Measurements from ENCODE around the gene NPEPL1. TPM values are rescaled to one million over a fixed set of nuclear protein-coding genes. Genes with fewer than 3 reads are reported as not detected.

NPEPL1 gene
- total RNA-seq, 1 donor from 2014 or later: 43.2 TPM

DNA sequence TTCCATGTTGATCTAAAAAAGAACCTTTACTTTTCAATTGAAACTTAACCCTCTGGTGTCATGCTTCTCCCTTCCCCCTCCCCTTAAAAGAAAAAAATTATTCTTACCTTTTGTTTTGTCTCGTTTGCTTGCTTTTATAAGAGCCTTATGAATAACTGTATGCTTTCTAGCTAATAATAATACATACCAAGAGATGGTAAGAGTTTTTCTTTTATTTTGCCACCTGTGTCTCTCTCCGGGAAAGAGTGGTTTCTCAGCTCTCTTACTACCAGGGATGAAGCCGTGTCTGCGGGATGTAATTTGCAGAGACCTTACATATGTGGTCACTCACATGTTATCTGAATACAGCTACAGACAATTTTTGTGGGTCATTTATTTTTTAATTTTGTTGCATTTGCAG lies 33.8 kb upstream of the NPEPL1 start:
- Mint-ChIP-seq H3K27ac (ENCODE audit: unreplicated experiment) (no peak overlapping the region), H3K4me3 (ENCODE audit: unreplicated experiment) (no peak overlapping the region), H3K9me3 (ENCODE audit: unreplicated experiment) (no peaks in the 10 kb centered on the region), H3K27me3 (ENCODE audit: unreplicated experiment) (no peaks in the 10 kb centered on the region), H3K4me1 (ENCODE audit: low read depth, unreplicated experiment) (peaks cover 19% of the 10 kb centered on the region), H3K36me3 (ENCODE audit: unreplicated experiment) (no peaks in the 10 kb centered on the region)
- no peak for DNase-seq
- TF ChIP-seq, protein P1, sequence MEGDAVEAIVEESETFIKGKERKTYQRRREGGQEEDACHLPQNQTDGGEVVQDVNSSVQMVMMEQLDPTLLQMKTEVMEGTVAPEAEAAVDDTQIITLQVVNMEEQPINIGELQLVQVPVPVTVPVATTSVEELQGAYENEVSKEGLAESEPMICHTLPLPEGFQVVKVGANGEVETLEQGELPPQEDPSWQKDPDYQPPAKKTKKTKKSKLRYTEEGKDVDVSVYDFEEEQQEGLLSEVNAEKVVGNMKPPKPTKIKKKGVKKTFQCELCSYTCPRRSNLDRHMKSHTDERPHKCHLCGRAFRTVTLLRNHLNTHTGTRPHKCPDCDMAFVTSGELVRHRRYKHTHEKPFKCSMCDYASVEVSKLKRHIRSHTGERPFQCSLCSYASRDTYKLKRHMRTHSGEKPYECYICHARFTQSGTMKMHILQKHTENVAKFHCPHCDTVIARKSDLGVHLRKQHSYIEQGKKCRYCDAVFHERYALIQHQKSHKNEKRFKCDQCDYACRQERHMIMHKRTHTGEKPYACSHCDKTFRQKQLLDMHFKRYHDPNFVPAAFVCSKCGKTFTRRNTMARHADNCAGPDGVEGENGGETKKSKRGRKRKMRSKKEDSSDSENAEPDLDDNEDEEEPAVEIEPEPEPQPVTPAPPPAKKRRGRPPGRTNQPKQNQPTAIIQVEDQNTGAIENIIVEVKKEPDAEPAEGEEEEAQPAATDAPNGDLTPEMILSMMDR (IDR thresholded peaks at IDR 0.05; ENCODE audit: partially characterized antibody, unreplicated experiment): no peak

DNA sequence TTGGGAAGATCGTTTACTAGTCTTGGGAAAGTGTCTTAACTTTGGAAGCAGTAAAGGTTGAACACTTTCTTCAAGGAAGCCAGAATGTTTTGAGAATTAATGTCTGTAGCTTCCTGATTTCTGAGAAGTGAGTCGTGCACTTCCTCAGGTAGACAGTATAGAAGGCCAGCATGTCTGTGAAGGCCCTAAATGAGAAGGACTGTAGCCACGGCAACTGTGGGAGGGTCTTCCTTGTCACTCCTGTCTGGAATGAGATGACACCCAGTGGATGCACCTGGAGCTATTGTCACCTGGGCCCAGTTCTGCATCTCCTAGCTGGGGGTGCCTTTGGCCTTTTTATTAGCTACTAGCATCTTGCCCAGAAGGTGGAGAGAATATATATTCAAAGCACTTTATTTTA lies 32.8 kb upstream of the NPEPL1 start:
- Mint-ChIP-seq H3K4me1 (ENCODE audit: low read depth, unreplicated experiment) (peaks cover 19% of the 10 kb centered on the region), H3K27me3 (ENCODE audit: unreplicated experiment) (no peaks in the 10 kb centered on the region), H3K4me3 (ENCODE audit: unreplicated experiment) (no peak overlapping the region), H3K36me3 (ENCODE audit: unreplicated experiment) (no peaks in the 10 kb centered on the region), H3K27ac (ENCODE audit: unreplicated experiment) (no peak overlapping the region), H3K9me3 (ENCODE audit: unreplicated experiment) (no peaks in the 10 kb centered on the region)
- TF ChIP-seq, protein P1 (IDR thresholded peaks at IDR 0.05; ENCODE audit: partially characterized antibody, unreplicated experiment): no peak
- DNase-seq: no peak

DNA sequence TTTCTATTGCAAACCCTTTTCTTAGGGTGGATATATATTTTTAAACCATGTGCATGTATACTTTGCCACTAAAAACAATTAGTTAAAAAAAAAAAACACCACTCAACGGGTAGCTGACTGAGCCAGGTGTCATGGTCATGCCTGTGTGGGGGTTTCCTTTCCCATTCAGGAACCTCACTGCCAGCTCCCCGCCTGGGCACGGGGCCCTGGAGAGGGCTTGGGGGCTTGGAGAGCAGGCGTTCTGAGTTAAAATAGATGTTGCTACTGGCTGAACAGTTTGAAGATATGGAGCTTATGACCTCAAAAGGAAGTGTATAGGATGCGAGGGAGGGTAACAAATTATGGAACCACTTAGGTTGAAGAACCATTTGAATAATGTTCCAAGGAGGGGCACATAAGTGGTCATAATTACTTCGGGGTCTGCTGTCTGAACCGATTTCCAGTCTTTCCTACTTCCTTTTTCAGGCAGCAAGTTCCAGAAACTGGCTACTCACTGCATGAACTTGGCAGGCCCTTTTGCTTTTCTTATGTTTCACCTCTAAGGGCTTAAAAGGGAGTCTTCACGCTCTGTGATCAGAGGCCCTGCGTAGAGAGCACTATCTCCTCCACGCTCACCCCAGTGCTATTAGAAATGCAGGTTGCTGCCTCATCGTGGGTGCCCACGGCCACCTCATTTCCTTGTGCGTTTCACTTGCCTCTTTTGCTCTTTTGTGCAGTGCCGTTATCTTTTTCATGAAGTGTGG lies 31.6 kb upstream of the NPEPL1 start:
- H3K9me3 Mint-ChIP-seq (ENCODE audit: unreplicated experiment): no peaks in the 10 kb centered on the region
- H3K27ac Mint-ChIP-seq (ENCODE audit: unreplicated experiment): no peak overlapping the region
- no peaks in the 10 kb centered on the region for H3K36me3 Mint-ChIP-seq (ENCODE audit: unreplicated experiment)
- DNase-seq: no peak
- peaks cover 20% of the 10 kb centered on the region for H3K4me1 Mint-ChIP-seq (ENCODE audit: low read depth, unreplicated experiment)
- TF ChIP-seq, protein P1 (IDR thresholded peaks at IDR 0.05; ENCODE audit: partially characterized antibody, unreplicated experiment): no peak
- no peak overlapping the region for H3K4me3 Mint-ChIP-seq (ENCODE audit: unreplicated experiment)
- no peaks in the 10 kb centered on the region for H3K27me3 Mint-ChIP-seq (ENCODE audit: unreplicated experiment)

DNA sequence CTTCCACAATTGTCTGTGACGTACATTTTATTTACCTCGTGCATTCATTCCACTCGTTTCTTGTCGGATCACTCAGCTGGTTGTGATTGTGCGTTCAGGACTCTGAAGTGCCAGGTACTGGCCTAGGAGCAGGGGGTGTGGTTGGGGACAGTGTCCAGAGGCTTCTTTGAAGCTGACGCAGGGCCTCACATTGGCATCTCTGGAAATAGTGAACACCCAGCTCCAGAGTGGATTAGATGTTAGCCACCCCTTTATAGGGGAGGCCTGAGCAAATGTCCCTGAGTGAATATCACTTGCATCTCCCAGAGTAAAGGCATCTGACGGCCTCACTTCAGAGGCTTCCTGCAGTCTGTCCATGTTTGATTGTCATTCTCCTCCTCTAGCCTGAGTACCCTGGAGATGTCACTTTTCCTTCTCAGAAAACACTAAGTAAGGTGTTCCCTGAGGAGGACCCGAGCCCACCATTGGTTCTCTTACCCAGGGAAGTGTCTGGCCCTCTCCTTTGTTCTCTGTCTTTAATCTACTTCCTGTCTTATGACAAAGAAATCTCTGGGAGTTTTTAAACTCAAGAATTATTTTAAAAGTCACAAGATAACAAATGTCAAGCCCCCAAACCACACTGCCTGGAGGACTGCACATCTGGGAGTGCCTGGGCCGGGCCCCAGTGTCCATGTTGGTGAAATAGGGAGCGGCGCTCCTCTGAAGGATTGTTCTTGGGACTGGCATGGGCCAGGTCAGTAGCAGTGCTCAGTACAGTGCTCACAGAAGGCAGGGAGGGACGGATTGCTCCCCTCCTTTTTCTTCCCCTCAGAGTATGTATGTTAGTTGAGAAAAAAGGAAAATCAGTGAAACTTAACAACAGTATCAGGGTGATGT lies 30.8 kb upstream of the NPEPL1 start:
- peaks cover 18% of the 10 kb centered on the region for H3K4me1 Mint-ChIP-seq (ENCODE audit: low read depth, unreplicated experiment)
- DNase-seq: no peak
- no peak overlapping the region for H3K4me3 Mint-ChIP-seq (ENCODE audit: unreplicated experiment)
- peak overlapping the region; percentile 48 for H3K27ac Mint-ChIP-seq (ENCODE audit: unreplicated experiment)
- no peaks in the 10 kb centered on the region for H3K27me3 Mint-ChIP-seq (ENCODE audit: unreplicated experiment)
- TF ChIP-seq, protein P1 (IDR thresholded peaks at IDR 0.05; ENCODE audit: partially characterized antibody, unreplicated experiment): no peak
- H3K9me3 Mint-ChIP-seq (ENCODE audit: unreplicated experiment): peaks cover 1% of the 10 kb centered on the region
- no peaks in the 10 kb centered on the region for H3K36me3 Mint-ChIP-seq (ENCODE audit: unreplicated experiment)

DNA sequence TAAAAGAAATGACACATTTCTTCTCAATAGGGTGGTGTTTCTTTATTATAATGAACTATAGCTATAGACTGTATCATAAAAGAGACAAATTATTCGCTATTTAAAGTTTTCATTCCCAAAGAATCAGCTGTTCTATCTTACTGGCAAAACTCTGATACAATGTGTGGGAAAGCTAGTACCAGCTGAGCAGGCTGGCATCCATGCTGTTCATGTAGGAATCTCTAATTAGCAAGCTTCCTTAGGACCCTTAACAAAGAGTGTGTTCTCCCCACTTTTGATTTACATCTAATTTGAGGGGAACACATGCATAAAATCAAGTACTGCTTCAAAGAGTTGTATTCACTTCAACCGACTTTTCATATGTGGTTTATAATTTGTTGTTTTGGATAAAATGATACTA lies 28.3 kb upstream of the NPEPL1 start:
- no peak overlapping the region for H3K4me3 Mint-ChIP-seq (ENCODE audit: unreplicated experiment)
- H3K27me3 Mint-ChIP-seq (ENCODE audit: unreplicated experiment): no peaks in the 10 kb centered on the region
- H3K27ac Mint-ChIP-seq (ENCODE audit: unreplicated experiment): no peak overlapping the region
- peaks cover 16% of the 10 kb centered on the region for H3K4me1 Mint-ChIP-seq (ENCODE audit: low read depth, unreplicated experiment)
- peaks cover 1% of the 10 kb centered on the region for H3K9me3 Mint-ChIP-seq (ENCODE audit: unreplicated experiment)
- no peaks in the 10 kb centered on the region for H3K36me3 Mint-ChIP-seq (ENCODE audit: unreplicated experiment)
- TF ChIP-seq, protein P1 (IDR thresholded peaks at IDR 0.05; ENCODE audit: partially characterized antibody, unreplicated experiment): no peak
- DNase-seq: no peak
